ENCODE results near the gene ARRDC4. TPM values are rescaled to one million over a fixed set of nuclear protein-coding genes. Genes with fewer than 3 reads are reported as not detected.

The ARRDC4 gene
- polyA plus RNA-seq, 1 donor from 2014 or later, result 39.7 TPM

GRCh38 chr15:97995881-97996603, 35.5 kb downstream of the ARRDC4 start:
- Histone ChIP-seq H3K36me3 (ENCODE audit: insufficient read depth, low read length) (no peaks in the 10 kb centered on the region), H3K4me3 (ENCODE audit: low read length) (no peak overlapping the region), H3K9me2 (ENCODE audit: insufficient read depth, low read length) (no peaks in the 10 kb centered on the region), H3K79me2 (replicated peaks; ENCODE audit: insufficient read depth, low read length) (no peaks in the 10 kb centered on the region), H3F3A (ENCODE audit: insufficient read depth, low read length, poor library complexity, severe bottlenecking) (no peaks in the 10 kb centered on the region), H3K9me3 (ENCODE audit: low read length) (no peaks in the 10 kb centered on the region), H3K4me2 (ENCODE audit: low read length) (no peak overlapping the region), H2AFZ (ENCODE audit: low read depth, low read length) (no peak overlapping the region), H4K20me1 (ENCODE audit: insufficient read depth) (no peaks in the 10 kb centered on the region), H3K9ac (ENCODE audit: low read length) (no peak overlapping the region), H3K27ac (ENCODE audit: low read length) (no peak overlapping the region), H3K27me3 (ENCODE audit: insufficient read depth, low read depth, low read length) (no peaks in the 10 kb centered on the region)
- TF ChIP-seq REST (IDR thresholded peaks at IDR 0.05; ENCODE audit: borderline replicate concordance) (no peak), RAD21 (conservative IDR thresholded peaks at IDR 0.05) (no peak), EZH2 (IDR thresholded peaks at IDR 0.05; ENCODE audit: borderline replicate concordance, insufficient read depth, low read length, poor library complexity, severe bottlenecking) (no peak), SMC3 (conservative IDR thresholded peaks at IDR 0.05; ENCODE audit: poor library complexity) (no peak), EP300 (conservative IDR thresholded peaks at IDR 0.05; ENCODE audit: poor library complexity, severe bottlenecking) (no peak), MXI1 (conservative IDR thresholded peaks at IDR 0.05; ENCODE audit: poor library complexity, severe bottlenecking) (no peak), CTCF (IDR thresholded peaks at IDR 0.05; ENCODE audit: poor library complexity, severe bottlenecking) (no peak), TAF1 (IDR thresholded peaks at IDR 0.05; ENCODE audit: low read depth) (no peak), POLR2AphosphoS5 (IDR thresholded peaks at IDR 0.05) (no peak)

- no peaks in the 10 kb centered on the region for H3K9me3 ChIP-seq (ENCODE audit: low read length)
- H3K36me3 ChIP-seq (ENCODE audit: insufficient read depth, low read length), result no peaks in the 10 kb centered on the region
- TF ChIP-seq SMC3 (conservative IDR thresholded peaks at IDR 0.05; ENCODE audit: poor library complexity), result no peak
- TF ChIP-seq MXI1 (conservative IDR thresholded peaks at IDR 0.05; ENCODE audit: poor library complexity, severe bottlenecking), result no peak
- TF ChIP-seq EZH2 (IDR thresholded peaks at IDR 0.05; ENCODE audit: borderline replicate concordance, insufficient read depth, low read length, poor library complexity, severe bottlenecking), result no peak
- H3K79me2 ChIP-seq (replicated peaks; ENCODE audit: insufficient read depth, low read length), result no peaks in the 10 kb centered on the region
- H3K4me2 ChIP-seq (ENCODE audit: low read length), result no peak overlapping the region
- no peaks in the 10 kb centered on the region for H4K20me1 ChIP-seq (ENCODE audit: insufficient read depth)
- no peak overlapping the region for H3K4me3 ChIP-seq (ENCODE audit: low read length)
- H2AFZ ChIP-seq (ENCODE audit: low read depth, low read length), result no peak overlapping the region
- no peaks in the 10 kb centered on the region for H3F3A ChIP-seq (ENCODE audit: insufficient read depth, low read length, poor library complexity, severe bottlenecking)
- H3K9ac ChIP-seq (ENCODE audit: low read length), result no peak overlapping the region
- H3K27me3 ChIP-seq (ENCODE audit: insufficient read depth, low read depth, low read length), result no peaks in the 10 kb centered on the region
- H3K9me2 ChIP-seq (ENCODE audit: insufficient read depth, low read length), result no peaks in the 10 kb centered on the region
- no peak overlapping the region for H3K27ac ChIP-seq (ENCODE audit: low read length)
Measured at GRCh38 chr15:97998307-97999071, 38.0 kb downstream of the ARRDC4 start.
